Left cardiac atrium (tissue), 4 donors: Measurements from ENCODE around the gene CSN3. TPM values are rescaled to one million over a fixed set of nuclear protein-coding genes. Genes with fewer than 3 reads are reported as not detected.
"Not testable (repeated sequence)": the region's sequence is repeated elsewhere in the genome, so short reads cannot be mapped to it uniquely, and the experiment has no call there.

ENCODE experiments used
- ATAC-seq, 2 donors: fragments of 200-7000 bp; cut with Tn5 transposase; one replicate each; pipeline ENCODE4 v1.9.1; 2020; ENCODE audit warnings: mild to moderate bottlenecking in 2 of 2, moderate library complexity in 2 of 2
- DNase-seq: peaks from one replicate; pipeline ENCODE4 v3.0.0-alpha.2; 2020
- intact Hi-C, 2 donors: fragments of 100-400 bp; cut with DNase I; formaldehyde crosslinking; loops; one replicate each; pipeline versions ENCODE4 v1.14.1 to v1.15.1; 2022 to 2023
- long read RNA-seq: library from polyadenylated mRNA; unstranded; transcript quantifications from one replicate; pipeline ENCODE4 v2.0.0, GENCODE V29; 2021
- total RNA-seq, 2 donors: library from RNA; stranded (reverse); fragmentation: NEBNext Ultra II Directional; extraction: Animal tissue kit (Norgen Biotek cat#: 25700); gene quantifications; one replicate each; pipeline ENCODE4 v1.2.1, GENCODE V29; 2021
- donor health status: DM: no; HTN: yes; CAD: no.
- donor health status: DM: no; HTN: yes; CAD: no; lungs with severe emphysema.
- donor health status: DM: yes; HTN: yes; CAD: no.
- donor health status: Dilated cardiomyopathy.

Gene CSN3
- total RNA-seq, result not detected
- long read RNA-seq, result 0 reads

- ATAC-seq, intact Hi-C loops, DNase-seq: not testable (repeated sequence)
These were observed at the start of gene CSN3 for GRCh38 chr4:70242297-70242696. CSN3 (plus strand) TSS chr4:70242597; CDS start chr4:70244820, 2,223 bp downstream.

- ATAC-seq, result no peak
- DNase-seq, result no peak
- intact Hi-C loops, result no loop called here
These were observed 49.5 kb upstream of the CSN3 start for GRCh38 chr4:70192895-70193294.

- no peak for ATAC-seq
- no peak for DNase-seq
- intact Hi-C loops, result no loop called here
These were observed 47.0 kb upstream of the CSN3 start, which contains the start of gene ODAM for GRCh38 chr4:70195425-70195824. ODAM (plus strand) TSS chr4:70195725; CDS start chr4:70196544, 819 bp downstream.

- DNase-seq, result no peak
- intact Hi-C loops, result no loop called here
These were observed 45.5 kb upstream of the CSN3 start for GRCh38 chr4:70196857-70197256.

GRCh38 chr4:70197842-70198241, 44.6 kb upstream of the CSN3 start:
- DNase-seq (no peak), ATAC-seq (no peak)
- intact Hi-C loops, result no loop called here

More at GRCh38 chr4:70196857-70197256, 45.5 kb upstream of the CSN3 start:
- ATAC-seq, result no peak

- intact Hi-C loops, result no loop called here
- no peak for ATAC-seq
- no peak for DNase-seq
These were observed 38.8 kb upstream of the CSN3 start for GRCh38 chr4:70203601-70204000.

- ATAC-seq, intact Hi-C loops, DNase-seq: not testable (repeated sequence)
These were observed 29.6 kb upstream of the CSN3 start for GRCh38 chr4:70212752-70213151.

- intact Hi-C loops, DNase-seq, ATAC-seq: not testable (repeated sequence)
These were observed 26.3 kb upstream of the CSN3 start for GRCh38 chr4:70216109-70216508.

- intact Hi-C loops, DNase-seq, ATAC-seq: not testable (repeated sequence)
These were observed 25.8 kb upstream of the CSN3 start for GRCh38 chr4:70216550-70216949.

GRCh38 chr4:70221389-70221788, 21.0 kb upstream of the CSN3 start:
- DNase-seq, intact Hi-C loops, ATAC-seq: not testable (repeated sequence)

GRCh38 chr4:70221818-70222217, 20.6 kb upstream of the CSN3 start:
- ATAC-seq, intact Hi-C loops, DNase-seq: not testable (repeated sequence)

- DNase-seq (no peak), ATAC-seq (no peak)
- intact Hi-C loops, result no loop called here
These were observed 16.6 kb upstream of the CSN3 start, which contains the start of gene FDCSP for GRCh38 chr4:70225824-70226223. FDCSP (plus strand) TSS chr4:70226124; CDS start chr4:70231195, 5,071 bp downstream.

- intact Hi-C loops, result no loop called here
- DNase-seq, result no peak
- ATAC-seq, result no peak
These were observed 6.3 kb upstream of the CSN3 start for GRCh38 chr4:70236125-70236524.

- no peak for DNase-seq
- intact Hi-C loops, result no loop called here
- no peak for ATAC-seq
These were observed 3.1 kb upstream of the CSN3 start for GRCh38 chr4:70239131-70239883.

- no peak for ATAC-seq
- DNase-seq, result no peak
- intact Hi-C loops, result no loop called here
These were observed 2.4 kb upstream of the CSN3 start for GRCh38 chr4:70239884-70240591.

- intact Hi-C loops, result no loop called here
- no peak for ATAC-seq
These were observed 694 bp downstream of the CSN3 start for GRCh38 chr4:70243091-70243490.

GRCh38 chr4:70251250-70251944, 9.0 kb downstream of the CSN3 start:
- DNase-seq (no peak), ATAC-seq (no peak)
- intact Hi-C loops, result no loop called here

More at GRCh38 chr4:70243091-70243490, 694 bp downstream of the CSN3 start:
- DNase-seq, result no peak

GRCh38 chr4:70251945-70252277, 9.5 kb downstream of the CSN3 start:
- intact Hi-C loops, result no loop called here
- ATAC-seq, result no peak
- no peak for DNase-seq

- DNase-seq (no peak), ATAC-seq (no peak)
- intact Hi-C loops, result no loop called here
These were observed 27.3 kb downstream of the CSN3 start for GRCh38 chr4:70269674-70270073.

- ATAC-seq (no peak), DNase-seq (no peak)
- intact Hi-C loops, result no loop called here
These were observed 34.7 kb downstream of the CSN3 start for GRCh38 chr4:70277121-70277520.
